PC-9 (cell line): Measurements from ENCODE around the gene ZFAND2B. TPM values are rescaled to one million over a fixed set of nuclear protein-coding genes. Genes with fewer than 3 reads are reported as not detected.

Experiments used
- BruUV-seq: library from RNA; stranded (reverse); fragments of 400-500 nt; replicated peaks from 2 replicates; lab custom pipeline; 2021; lab: Mats Ljungman, UMichigan
- CTCF ChIA-PET: fragments of 300-600 bp; sonication (Branson Sonifier 250); formaldehyde crosslinking; loops from one replicate; lab custom pipeline; 2022; ENCODE audit warnings: antibody characterized with exemption; lab: Charles Lee
- POLR2A ChIA-PET: fragments of 300-600 bp; sonication (Branson Sonifier 250); formaldehyde crosslinking; loops from one replicate; lab custom pipeline; 2022; ENCODE audit warnings: antibody characterized with exemption; ENCODE audit not compliant: unreplicated experiment; lab: Charles Lee
- DNase-seq, 2 experiments: peaks; one replicate each; pipeline versions ENCODE4 v3.0.0 to v3.0.0-alpha.2; 2015 to 2022; ENCODE audit warnings: mixed read lengths in 1 of 2
- H2AFZ ChIP-seq: fragments of 200-600 bp; sonication (generic); 2 replicates; pipeline ENCODE4 v1.8.1; 2017; ENCODE audit warnings: antibody characterized with exemption
- H3F3A ChIP-seq: fragments of 200-600 bp; sonication (generic); 2 replicates; pipeline ENCODE4 v1.8.1; 2017; ENCODE audit warnings: antibody characterized with exemption, mild to moderate bottlenecking, low read depth; ENCODE audit not compliant: insufficient read depth
- H3K27ac ChIP-seq: fragments of 200-600 bp; sonication (generic); 2 replicates; pipeline ENCODE4 v1.6.1; 2016; ENCODE audit warnings: mixed run types
- H3K27me3 ChIP-seq: fragments of 200-600 bp; sonication (generic); 2 replicates; pipeline ENCODE4 v1.6.1; 2016; ENCODE audit warnings: low read depth, mixed run types; ENCODE audit not compliant: insufficient read depth
- H3K36me3 ChIP-seq: fragments of 200-600 bp; sonication (generic); 2 replicates; pipeline ENCODE4 v1.6.1; 2016; ENCODE audit warnings: low read depth, mixed run types
- H3K4me1 ChIP-seq: fragments of 200-600 bp; sonication (generic); replicated peaks from 2 replicates; pipeline ENCODE4 v1.6.1; 2016; ENCODE audit warnings: mixed run types; ENCODE audit not compliant: insufficient read depth
- H3K4me2 ChIP-seq: fragments of 200-600 bp; sonication (generic); 2 replicates; pipeline ENCODE4 v1.6.1; 2017; ENCODE audit warnings: mixed run types
- H3K4me3 ChIP-seq: fragments of 200-600 bp; sonication (generic); 2 replicates; pipeline ENCODE4 v1.6.1; 2016; ENCODE audit warnings: mixed run types
- H3K79me2 ChIP-seq: fragments of 200-600 bp; sonication (generic); 2 replicates; pipeline ENCODE4 v1.6.1; 2017; ENCODE audit warnings: low read depth, mixed run types
- H3K9me2 ChIP-seq: fragments of 200-600 bp; sonication (generic); 2 replicates; pipeline ENCODE4 v1.8.1; 2017; ENCODE audit warnings: mild to moderate bottlenecking; ENCODE audit not compliant: insufficient read depth
- H3K9me3 ChIP-seq: fragments of 200-600 bp; sonication (generic); 2 replicates; pipeline ENCODE4 v1.8.1; 2016; ENCODE audit warnings: low read depth; ENCODE audit not compliant: insufficient read depth
- H4K20me1 ChIP-seq: fragments of 200-600 bp; sonication (generic); 2 replicates; pipeline ENCODE4 v1.8.1; 2017; ENCODE audit not compliant: insufficient read depth
- CTCF ChIP-seq: fragments of 200-600 bp; sonication (generic); conservative IDR thresholded peaks from 2 replicates; pipeline ENCODE4 v1.6.1; 2017; ENCODE audit warnings: mixed run types, antibody characterized with exemption, mild to moderate bottlenecking, moderate library complexity
- EZH2 ChIP-seq: fragments of 200-600 bp; sonication (generic); IDR thresholded peaks from 2 replicates; pipeline ENCODE4 v1.8.0; 2017; ENCODE audit warnings: antibody characterized with exemption, low read depth
- intact Hi-C: fragments of 100-400 bp; cut with micrococcal nuclease; formaldehyde crosslinking; loops from one replicate; pipeline ENCODE4 v1.10.0; 2022; ENCODE audit not compliant: unreplicated experiment
- total RNA-seq: library from RNA; stranded (reverse); gene quantifications from 2 replicates; pipeline ENCODE4 v1.2.3, GENCODE V29; 2021

Gene ZFAND2B
- total RNA-seq, 1 experiment from 2014 or later = 24.6 TPM

- Histone ChIP-seq H3K4me2 (peak overlapping the region; percentile 83), H3K9me3 (no peaks in the 10 kb centered on the region), H4K20me1 (no peaks in the 10 kb centered on the region; the same call in 1 of the 2 replicates), H3F3A (peaks cover 18% of the 10 kb centered on the region), H3K79me2 (peaks cover 39% of the 10 kb centered on the region), H3K9me2 (no peaks in the 10 kb centered on the region), H3K4me3 (peak overlapping the region; percentile 95), H2AFZ (peak overlapping the region; percentile 82), H3K27me3 (no peaks in the 10 kb centered on the region), H3K36me3 (peaks cover 21% of the 10 kb centered on the region; the same call in 1 of the 2 replicates), H3K4me1 (peaks cover 19% of the 10 kb centered on the region), H3K27ac (peak overlapping the region; percentile 77; the same call in 1 of the 2 replicates)
- ChIA-PET CTCF (no interaction called here), POLR2A (no interaction called here)
- TF ChIP-seq CTCF = no peak
- no peak for TF ChIP-seq EZH2
- BruUV-seq = TSS peak; percentile 22
- intact Hi-C loops = loop anchor here (5.0 kb wide), 1 partner anchor 174 kb away; no protein-coding TSS in a partner anchor
- DNase-seq = no peak
These were observed 28.0 kb upstream of the ZFAND2B start for GRCh38 chr2:219178377-219179175.

- H3K79me2 ChIP-seq = peaks cover 32% of the 10 kb centered on the region
- peaks cover 14% of the 10 kb centered on the region; the same call in 1 of the 2 replicates for H3K36me3 ChIP-seq
- no peaks in the 10 kb centered on the region for H3K9me2 ChIP-seq
- H2AFZ ChIP-seq = no peak overlapping the region
- peaks cover 18% of the 10 kb centered on the region for H3F3A ChIP-seq
- TF ChIP-seq CTCF (no peak), EZH2 (no peak)
- peaks cover 19% of the 10 kb centered on the region for H3K4me1 ChIP-seq
- peak overlapping the region; percentile 95; the same call in 1 of the 2 replicates for H3K4me3 ChIP-seq
- no peak for DNase-seq
- peak overlapping the region; percentile 83 for H3K4me2 ChIP-seq
- BruUV-seq = no TSS peak
- no peaks in the 10 kb centered on the region for H3K9me3 ChIP-seq
- ChIA-PET CTCF (no interaction called here), POLR2A (no interaction called here)
- no peaks in the 10 kb centered on the region for H3K27me3 ChIP-seq
- no peak overlapping the region for H3K27ac ChIP-seq
- intact Hi-C loops = loop anchor here (5.0 kb wide), 1 partner anchor 172 kb away; no protein-coding TSS in a partner anchor
- H4K20me1 ChIP-seq = no peaks in the 10 kb centered on the region; the same call in 1 of the 2 replicates
These were observed 26.7 kb upstream of the ZFAND2B start for GRCh38 chr2:219179601-219180465.

- Histone ChIP-seq H3K9me2 (no peaks in the 10 kb centered on the region), H3K9me3 (no peaks in the 10 kb centered on the region), H3K27me3 (no peaks in the 10 kb centered on the region), H3K36me3 (peaks cover 14% of the 10 kb centered on the region; the same call in 1 of the 2 replicates), H3K4me2 (no peak overlapping the region), H3K4me1 (peaks cover 10% of the 10 kb centered on the region), H3K79me2 (peaks cover 20% of the 10 kb centered on the region), H3K27ac (no peak overlapping the region), H2AFZ (no peak overlapping the region), H3F3A (peaks cover 21% of the 10 kb centered on the region), H4K20me1 (no peaks in the 10 kb centered on the region; the same call in 1 of the 2 replicates), H3K4me3 (no peak overlapping the region)
- POLR2A ChIA-PET = no interaction called here
- TF ChIP-seq CTCF (no peak), EZH2 (no peak)
- CTCF ChIA-PET = no interaction called here
- no peak for DNase-seq
- intact Hi-C loops = no loop called here
- no TSS peak for BruUV-seq
These were observed 25.6 kb upstream of the ZFAND2B start for GRCh38 chr2:219180961-219181360.
